GM23248 (cell line): ENCODE results near the gene SEMA3B. TPM values are rescaled to one million over a fixed set of nuclear protein-coding genes. Genes with fewer than 3 reads are reported as not detected.
A peak's percentile ranks its signal among the peaks of the same experiment; 100 is the strongest.

ENCODE experiments used
- DNase-seq: peaks from one replicate; pipeline ENCODE4 v3.0.0-alpha.2; 2015
- H2AFZ ChIP-seq: fragments of 200-600 bp; sonication (generic); 2 replicates; pipeline ENCODE4 v1.6.1; 2016; ENCODE audit warnings: antibody characterized with exemption
- H3F3A ChIP-seq: fragments of 200-600 bp; sonication (generic); 2 replicates; pipeline ENCODE4 v1.6.1; 2016; ENCODE audit warnings: mild to moderate bottlenecking, antibody characterized with exemption, mixed run types; ENCODE audit not compliant: insufficient read depth
- H3K27ac ChIP-seq: fragments of 200-600 bp; sonication (generic); 2 replicates; pipeline ENCODE4 v1.5.1; 2016; ENCODE audit warnings: mild to moderate bottlenecking
- H3K27me3 ChIP-seq: fragments of 200-600 bp; sonication (generic); replicated peaks from 2 replicates; pipeline ENCODE4 v1.6.1; 2016; ENCODE audit warnings: mild to moderate bottlenecking; ENCODE audit not compliant: insufficient read depth
- H3K36me3 ChIP-seq: fragments of 200-600 bp; sonication (generic); 2 replicates; pipeline ENCODE4 v1.6.1; 2016; ENCODE audit warnings: low read depth, mild to moderate bottlenecking
- H3K4me1 ChIP-seq: fragments of 200-600 bp; sonication (generic); 2 replicates; pipeline ENCODE4 v1.6.1; 2016; ENCODE audit warnings: mild to moderate bottlenecking; ENCODE audit not compliant: insufficient read depth
- H3K4me2 ChIP-seq: fragments of 200-600 bp; sonication (generic); one replicate; pipeline ENCODE4 v1.6.1; 2016; ENCODE audit warnings: mild to moderate bottlenecking; ENCODE audit not compliant: unreplicated experiment
- H3K4me3 ChIP-seq: fragments of 200-600 bp; sonication (generic); 2 replicates; pipeline ENCODE4 v1.5.1; 2016; ENCODE audit warnings: mild to moderate bottlenecking
- H3K79me2 ChIP-seq: fragments of 200-600 bp; sonication (generic); 2 replicates; pipeline ENCODE4 v1.6.1; 2016; ENCODE audit warnings: mild to moderate bottlenecking; ENCODE audit not compliant: insufficient read depth
- H3K9ac ChIP-seq: fragments of 200-600 bp; sonication (generic); 2 replicates; pipeline ENCODE4 v1.6.1; 2016; ENCODE audit warnings: mild to moderate bottlenecking
- H3K9me2 ChIP-seq: fragments of 200-600 bp; sonication (generic); 2 replicates; pipeline ENCODE4 v1.6.1; 2016; ENCODE audit warnings: mixed run types, mild to moderate bottlenecking, moderate library complexity; ENCODE audit not compliant: insufficient read depth
- H3K9me3 ChIP-seq: fragments of 200-600 bp; sonication (generic); one replicate; pipeline ENCODE4 v1.6.1; 2017; ENCODE audit warnings: low read depth
- H4K20me1 ChIP-seq: fragments of 200-600 bp; sonication (generic); 2 replicates; pipeline ENCODE4 v1.6.0; 2016; ENCODE audit not compliant: insufficient read depth
- EZH2 ChIP-seq: fragments of 200-600 bp; sonication (generic); IDR thresholded peaks from 2 replicates; pipeline ENCODE4 v1.6.1; 2018; ENCODE audit warnings: antibody characterized with exemption, mild to moderate bottlenecking; ENCODE audit not compliant: insufficient read depth, poor library complexity, severe bottlenecking
- EZH2phosphoT487 ChIP-seq: fragments of 200-600 bp; sonication (generic); IDR thresholded peaks from 2 replicates; pipeline ENCODE4 v1.6.1; 2018; ENCODE audit warnings: antibody characterized with exemption, moderate library complexity, mild to moderate bottlenecking, low read depth; ENCODE audit not compliant: insufficient read depth
- WGBS, 2 experiments: methylation state at CpG; one replicate each; pipeline ENCODE4 v1.1.6; 2015 to 2017; ENCODE audit warnings: low lambda C conversion rate in 2 of 2, low coverage in 1 of 2; ENCODE audit errors: missing lambda C conversion rate in 2 of 2; 5-methylcytosine and 5-hydroxymethylcytosine counted together
- in situ Hi-C: fragments of 300-500 bp; cut with MboI; formaldehyde crosslinking; loops from 2 replicates; pipeline ENCODE4 v1.15.0; 2020
- polyA plus RNA-seq: library from polyadenylated mRNA; unstranded; fragments of >200 nt; fragmentation: Nextera tagmentation; extraction: Ambion mirVana; gene quantifications from 2 replicates; pipeline ENCODE4 v1.2.1, GENCODE V29; 2016
- total RNA-seq: library from RNA; depleted of rRNA; stranded (reverse); fragments of >200 nt; shearing (Covaris generic); gene quantifications from 2 replicates; pipeline ENCODE4 v1.2.3, GENCODE V29; 2014

The SEMA3B gene
- total and polyA plus RNA-seq, 2 experiments from 2014 or later = 7.6 to 8.8 TPM

DNA sequence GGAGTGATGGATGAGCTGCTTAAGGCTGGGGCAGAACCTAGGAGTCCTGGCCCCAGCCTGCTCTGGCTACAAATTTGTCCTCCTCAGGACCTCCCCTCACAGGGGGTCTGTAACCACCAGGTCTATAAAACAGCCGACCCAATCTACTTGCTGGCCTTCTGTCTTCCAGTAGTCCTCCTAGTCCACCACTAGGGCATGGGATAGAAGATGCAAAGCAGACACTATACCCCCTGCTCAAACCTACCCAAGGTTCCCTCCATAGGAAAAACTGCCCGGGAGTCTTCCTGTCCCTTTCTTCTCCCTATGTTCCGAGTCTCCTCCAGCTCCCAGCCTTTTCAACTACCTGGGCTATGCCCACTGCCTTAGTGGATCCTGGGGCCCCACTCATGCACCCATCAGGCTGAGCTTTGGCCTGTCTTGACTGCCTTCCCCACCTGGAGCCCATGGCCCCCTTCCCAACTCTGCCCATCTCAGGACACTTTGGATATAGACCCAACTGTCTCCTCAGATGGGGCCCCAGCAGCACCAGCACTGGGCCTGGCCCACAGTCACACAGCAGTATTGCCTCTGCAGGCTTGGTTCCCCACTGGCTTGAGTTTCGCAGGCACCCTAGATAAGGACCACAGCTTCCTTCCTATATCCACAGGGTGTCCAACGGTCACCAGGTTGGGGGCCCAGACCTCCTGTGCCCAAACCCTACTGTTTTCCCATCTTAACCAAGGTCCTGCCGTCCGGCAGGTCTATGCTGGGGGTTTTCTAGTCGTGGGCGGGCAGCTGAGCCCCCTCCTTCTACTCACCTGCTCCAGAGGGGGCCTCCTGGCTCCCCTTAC, 29.2 kb downstream of the SEMA3B start:
- Histone ChIP-seq H2AFZ (peak overlapping the region; percentile 94; the same call in 1 of the 2 replicates), H4K20me1 (no peaks in the 10 kb centered on the region), H3K27ac (no peak overlapping the region), H3K4me2 (peak overlapping the region; percentile 94), H3K4me1 (peaks cover 11% of the 10 kb centered on the region), H3K4me3 (peak overlapping the region; percentile 90), H3K79me2 (no peaks in the 10 kb centered on the region), H3F3A (peaks cover 11% of the 10 kb centered on the region), H3K9ac (peak overlapping the region; percentile 93), H3K27me3 (no peaks in the 10 kb centered on the region), H3K9me3 (no peaks in the 10 kb centered on the region), H3K9me2 (no peaks in the 10 kb centered on the region), H3K36me3 (no peaks in the 10 kb centered on the region)
- peak; percentile 45 for DNase-seq
- TF ChIP-seq EZH2phosphoT487 (no peak), EZH2 (no peak)
- 50 to 54% methylated on average over 7 to 9 of the region's 9 CpGs for WGBS, 2 experiments
- in situ Hi-C loops = no loop called here

DNA sequence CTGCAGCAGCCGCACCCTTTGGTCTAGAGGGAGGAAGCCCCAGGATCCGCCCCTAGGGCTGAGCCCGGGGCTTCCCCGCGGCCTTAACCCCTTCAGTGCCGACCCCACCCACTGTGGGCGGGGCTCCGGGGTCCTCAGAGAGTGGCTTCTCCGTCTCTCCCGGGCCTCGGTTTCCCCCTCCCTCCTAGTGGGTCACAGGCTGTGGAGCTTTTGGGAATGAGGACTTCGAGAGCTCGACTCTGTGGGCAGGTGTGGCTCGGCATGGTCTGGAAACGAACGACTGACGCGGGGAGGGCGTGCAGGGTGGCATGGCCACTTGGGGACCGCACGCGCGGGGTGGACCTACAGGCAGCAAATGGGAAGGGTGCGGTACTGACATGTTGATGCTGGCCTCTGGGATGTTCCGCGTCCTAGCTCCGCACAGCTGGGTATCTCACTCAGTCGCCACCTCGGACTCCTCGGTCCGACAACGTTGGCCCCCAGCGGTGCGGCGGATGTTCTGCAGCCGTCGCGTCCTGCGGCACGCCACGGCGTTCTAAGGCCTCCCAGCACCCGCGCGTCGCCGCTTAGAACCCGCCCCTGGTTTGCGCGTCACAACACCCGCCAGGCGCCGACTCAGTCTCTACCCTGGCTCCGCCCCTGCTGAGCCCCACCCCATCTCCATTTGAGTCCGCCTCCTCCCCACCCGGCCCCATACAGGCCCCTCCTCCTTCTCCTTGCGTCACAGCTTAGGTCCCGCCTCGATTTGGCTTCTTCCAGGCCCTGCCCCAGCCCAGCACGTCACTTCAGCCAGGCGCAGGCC, 30.1 kb downstream of the SEMA3B start, which contains the start of the genes HYAL3 and NAA80:
HYAL3 (minus strand) TSS at position 570 of the 802 bp plus-strand sequence. CDS start 3,803 bp downstream, outside the sequence.
NAA80 (minus strand) TSS at position 570 of the 802 bp plus-strand sequence. CDS start 1,942 bp downstream, outside the sequence.
- Histone ChIP-seq H3K27ac (peak within 1 kb of the TSS; percentile 89), H3K9ac (peak within 1 kb of the TSS; percentile 93), H3K27me3 (no peaks in the 10 kb centered on the region), H3K79me2 (no peaks in the 10 kb centered on the region), H4K20me1 (no peaks in the 10 kb centered on the region), H3F3A (peaks cover 11% of the 10 kb centered on the region), H3K9me2 (no peaks in the 10 kb centered on the region), H2AFZ (peak within 1 kb of the TSS; percentile 94), H3K4me2 (peak within 1 kb of the TSS; percentile 94), H3K36me3 (no peaks in the 10 kb centered on the region), H3K4me1 (peaks cover 11% of the 10 kb centered on the region), H3K9me3 (no peaks in the 10 kb centered on the region), H3K4me3 (peak within 1 kb of the TSS; percentile 90)
- in situ Hi-C loops = no loop called here
- peak; percentile 100 for DNase-seq
- TF ChIP-seq EZH2 = no peak
- no peak for TF ChIP-seq EZH2phosphoT487
- WGBS, 2 experiments = 1% methylated on average over 50 to 51 of the region's 61 CpGs

DNA sequence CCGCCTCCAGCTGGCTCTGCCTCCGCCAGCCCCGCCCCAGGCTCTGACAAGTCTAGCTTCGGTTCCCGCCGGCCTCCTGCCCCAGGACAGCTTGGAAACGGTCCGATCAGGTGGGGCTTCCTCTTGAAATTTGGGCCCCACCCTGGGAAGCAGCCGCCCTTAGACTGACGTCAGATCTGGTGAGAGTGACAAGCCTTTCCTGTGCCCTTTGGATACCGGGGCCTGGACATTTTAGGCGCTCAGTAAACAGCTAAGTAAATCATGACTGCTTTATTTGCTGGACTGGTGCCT, 30.6 kb downstream of the SEMA3B start:
- Histone ChIP-seq H2AFZ (peak overlapping the region; percentile 75), H3K9ac (peak overlapping the region; percentile 82), H3K27ac (peak overlapping the region; percentile 89), H3K27me3 (no peaks in the 10 kb centered on the region), H3K4me2 (peak overlapping the region; percentile 80), H3K4me1 (peaks cover 11% of the 10 kb centered on the region), H3K36me3 (no peaks in the 10 kb centered on the region), H3K9me2 (no peaks in the 10 kb centered on the region), H3F3A (peaks cover 11% of the 10 kb centered on the region), H3K4me3 (peak overlapping the region; percentile 68), H3K9me3 (no peaks in the 10 kb centered on the region), H3K79me2 (no peaks in the 10 kb centered on the region), H4K20me1 (no peaks in the 10 kb centered on the region)
- in situ Hi-C loops = no loop called here
- TF ChIP-seq EZH2phosphoT487 (no peak), EZH2 (no peak)
- DNase-seq = no peak
- 2 to 3% methylated on average over 12 of the region's 12 CpGs for WGBS, 2 experiments

DNA sequence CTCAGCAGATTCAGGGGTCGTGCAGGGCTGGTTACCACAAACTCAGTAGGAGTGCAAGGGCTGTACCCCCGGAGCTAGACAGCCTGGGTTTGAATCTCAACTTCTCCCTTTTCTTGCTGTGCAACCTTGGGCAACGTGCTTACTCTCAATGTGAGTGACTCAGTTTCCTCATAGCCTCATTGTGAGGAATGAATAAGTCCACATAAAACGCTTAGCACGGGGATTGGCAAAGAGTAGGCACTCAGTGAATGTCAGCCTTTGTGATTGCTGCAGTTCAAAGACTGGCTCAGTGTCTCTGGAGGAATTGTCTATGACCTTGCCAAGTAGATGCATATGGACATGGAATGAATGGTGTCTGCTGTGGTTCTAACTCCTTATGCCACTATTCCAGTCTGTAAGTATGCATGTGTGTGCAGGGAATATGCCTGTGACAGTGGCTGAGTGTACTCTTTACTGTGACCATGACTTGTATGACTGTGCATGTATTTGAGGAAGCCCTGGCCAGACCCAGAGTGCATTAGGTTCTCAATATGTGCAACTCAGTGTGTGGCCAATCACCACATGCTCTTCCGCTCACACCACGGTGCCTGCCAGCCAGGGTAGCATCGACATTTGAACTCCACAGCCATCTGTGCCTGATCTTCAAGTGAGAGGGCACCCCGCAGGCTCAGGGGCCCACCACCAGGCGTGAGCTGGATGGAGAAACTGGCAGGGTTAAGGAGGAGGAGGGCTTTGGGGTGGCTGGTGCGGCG, 31.2 kb downstream of the SEMA3B start:
- H3K27me3 ChIP-seq = no peaks in the 10 kb centered on the region
- peak overlapping the region; percentile 68 for H3K4me3 ChIP-seq
- TF ChIP-seq EZH2 (no peak), EZH2phosphoT487 (no peak)
- H3K4me1 ChIP-seq = peaks cover 11% of the 10 kb centered on the region
- no peaks in the 10 kb centered on the region for H3K9me3 ChIP-seq
- in situ Hi-C loops = no loop called here
- H2AFZ ChIP-seq = peak overlapping the region; percentile 75
- WGBS, 2 experiments = 33 to 36% methylated on average over 12 of the region's 12 CpGs
- peaks cover 11% of the 10 kb centered on the region for H3F3A ChIP-seq
- no peaks in the 10 kb centered on the region for H3K79me2 ChIP-seq
- peak overlapping the region; percentile 89 for H3K27ac ChIP-seq
- peak; percentile 86 for DNase-seq
- H3K9ac ChIP-seq = peak overlapping the region; percentile 82
- peak overlapping the region; percentile 80 for H3K4me2 ChIP-seq
- no peaks in the 10 kb centered on the region for H3K9me2 ChIP-seq
- no peaks in the 10 kb centered on the region for H4K20me1 ChIP-seq
- H3K36me3 ChIP-seq = no peaks in the 10 kb centered on the region
